Stromal cell of bone marrow (primary cell): Measurements from ENCODE around the gene EML6.

Experiments used
- DNase-seq: peaks from one replicate; pipeline ENCODE4 v3.0.0-alpha.2; 2012; ENCODE audit warnings: low read depth

EML6 gene

GRCh38 chr2:55000341-55000740 lies 276.9 kb downstream of the EML6 start:
- DNase-seq = no peak

DNA sequence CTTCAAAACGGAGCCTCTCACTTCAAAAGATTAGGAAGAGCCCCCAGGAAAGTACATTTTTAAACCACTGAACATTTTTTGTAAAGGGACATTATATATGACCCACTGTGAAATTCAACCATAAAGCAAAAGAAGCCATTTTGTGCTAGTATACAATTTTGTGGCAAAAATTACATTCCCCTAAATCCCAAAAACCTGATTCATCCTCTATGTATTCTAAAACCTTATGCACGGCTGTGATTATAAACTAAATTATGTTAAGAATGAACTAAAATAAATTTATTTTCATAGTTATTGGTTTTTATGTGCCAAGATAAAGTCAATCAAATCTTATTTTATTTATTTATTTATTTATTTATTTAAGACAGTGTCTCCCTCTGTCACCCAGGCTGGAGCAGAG lies 278.3 kb downstream of the EML6 start:
- DNase-seq = no peak

DNA sequence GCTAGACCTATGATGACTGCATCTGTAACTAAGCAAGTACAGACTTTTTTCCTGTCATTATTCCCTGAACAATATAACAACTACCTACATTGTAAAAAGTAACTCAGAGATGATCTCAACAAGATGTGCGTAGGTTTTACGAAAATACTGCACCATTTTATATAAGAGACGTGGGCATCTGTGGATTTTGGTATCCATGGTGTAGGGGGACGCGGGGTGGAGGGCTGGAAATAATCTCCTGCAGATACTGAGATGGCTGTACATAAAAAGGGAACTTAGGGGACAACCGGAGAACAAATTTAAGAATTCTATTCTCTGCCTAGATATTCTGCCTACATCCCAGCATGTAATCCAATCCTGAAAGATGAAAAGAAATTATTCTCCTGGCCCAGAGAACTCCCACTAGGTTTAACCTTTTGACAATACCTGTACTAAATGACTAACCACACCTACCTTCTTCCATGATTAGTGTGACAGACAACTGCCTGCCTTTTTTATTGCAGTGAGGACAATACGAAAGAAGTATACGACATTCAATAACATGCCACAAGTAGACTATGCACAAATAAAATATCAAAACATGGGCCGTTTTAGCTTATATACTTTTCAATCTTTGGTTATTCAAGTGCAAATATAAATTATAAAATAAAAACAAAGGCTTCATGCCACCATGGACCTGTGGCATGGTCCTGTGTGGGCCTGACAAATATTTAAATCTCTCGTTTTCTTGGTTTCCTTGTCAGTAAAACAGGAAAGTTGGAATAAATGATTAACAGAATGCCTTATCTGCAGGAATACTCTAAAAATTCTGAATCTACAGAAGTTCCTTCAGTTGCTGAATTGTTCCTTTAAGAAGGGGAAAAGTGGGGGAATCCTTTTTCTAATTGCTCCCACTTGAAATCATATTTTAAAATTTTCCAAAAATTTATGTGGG lies 280.5 kb downstream of the EML6 start:
- DNase-seq = no peak

- DNase-seq = no peak
These were observed 282.8 kb downstream of the EML6 start for GRCh38 chr2:55006306-55006705.

GRCh38 chr2:55009277-55010060 lies 286.0 kb downstream of the EML6 start:
- DNase-seq = no peak

- DNase-seq = peak; percentile 40
These were observed 286.7 kb downstream of the EML6 start for GRCh38 chr2:55010149-55010591.

DNA sequence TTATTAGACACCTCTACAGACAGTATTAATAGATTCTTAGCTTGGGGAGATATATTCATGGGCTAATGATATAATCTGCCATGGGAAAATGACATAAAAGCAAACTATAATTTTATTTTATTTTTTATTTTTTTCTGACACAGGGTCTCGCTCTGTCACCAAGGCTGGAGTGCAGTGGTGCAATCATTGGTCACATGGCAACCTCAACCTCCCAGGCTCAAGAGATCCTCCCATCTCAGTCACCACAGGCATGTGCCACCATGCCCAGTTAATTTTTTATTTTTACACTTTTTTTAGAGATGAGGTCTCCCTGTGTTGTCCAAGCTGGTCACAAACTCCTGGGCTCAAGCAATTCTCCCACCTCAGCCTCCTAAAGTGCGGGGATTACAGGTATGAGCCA lies 287.5 kb downstream of the EML6 start:
- no peak for DNase-seq

- no peak for DNase-seq
These were observed 288.6 kb downstream of the EML6 start for GRCh38 chr2:55011831-55012671.

GRCh38 chr2:55012672-55013484 lies 289.4 kb downstream of the EML6 start:
- no peak for DNase-seq

- no peak for DNase-seq
These were observed 290.5 kb downstream of the EML6 start for GRCh38 chr2:55013936-55014335.

GRCh38 chr2:55014962-55015939 lies 291.8 kb downstream of the EML6 start:
- DNase-seq = peak; percentile 73

DNA sequence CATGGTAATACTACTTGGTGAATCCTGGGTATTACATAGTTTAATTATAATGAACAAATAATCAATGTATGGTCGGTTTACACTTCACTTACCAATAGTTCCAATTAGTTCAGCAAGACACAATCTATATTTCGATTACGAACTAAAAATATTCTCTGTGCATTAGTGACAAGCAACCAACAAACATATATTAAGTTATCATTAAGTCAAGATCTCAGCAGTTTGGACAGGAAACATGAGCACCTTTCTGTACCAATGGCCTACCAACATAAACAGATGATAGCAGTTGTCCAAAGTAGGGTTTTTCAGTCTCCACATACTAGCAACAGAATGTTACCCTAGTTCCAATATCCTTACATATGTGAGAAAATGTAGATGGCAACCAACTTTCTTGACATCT lies 294.0 kb downstream of the EML6 start:
- no peak for DNase-seq

DNA sequence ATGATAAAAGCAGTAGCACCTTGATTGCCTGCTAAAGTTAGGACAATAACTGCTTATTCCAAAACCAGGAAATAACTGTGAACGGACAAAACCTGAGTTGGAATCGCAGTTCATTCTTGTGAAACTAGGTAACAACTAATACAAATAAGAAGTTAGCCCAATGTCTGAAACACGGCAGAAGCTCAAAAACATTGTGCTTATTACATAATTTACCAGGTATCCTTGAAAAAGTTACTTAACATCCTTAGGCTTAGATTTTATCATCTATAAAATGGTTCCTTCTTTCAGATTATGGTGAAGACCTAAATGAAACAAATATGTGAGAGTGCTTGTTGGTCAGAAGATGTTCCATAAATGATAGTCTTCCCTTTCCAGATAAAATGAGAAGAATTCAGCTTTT lies 294.4 kb downstream of the EML6 start:
- no peak for DNase-seq

GRCh38 chr2:55018619-55019018 lies 295.2 kb downstream of the EML6 start:
- no peak for DNase-seq

DNA sequence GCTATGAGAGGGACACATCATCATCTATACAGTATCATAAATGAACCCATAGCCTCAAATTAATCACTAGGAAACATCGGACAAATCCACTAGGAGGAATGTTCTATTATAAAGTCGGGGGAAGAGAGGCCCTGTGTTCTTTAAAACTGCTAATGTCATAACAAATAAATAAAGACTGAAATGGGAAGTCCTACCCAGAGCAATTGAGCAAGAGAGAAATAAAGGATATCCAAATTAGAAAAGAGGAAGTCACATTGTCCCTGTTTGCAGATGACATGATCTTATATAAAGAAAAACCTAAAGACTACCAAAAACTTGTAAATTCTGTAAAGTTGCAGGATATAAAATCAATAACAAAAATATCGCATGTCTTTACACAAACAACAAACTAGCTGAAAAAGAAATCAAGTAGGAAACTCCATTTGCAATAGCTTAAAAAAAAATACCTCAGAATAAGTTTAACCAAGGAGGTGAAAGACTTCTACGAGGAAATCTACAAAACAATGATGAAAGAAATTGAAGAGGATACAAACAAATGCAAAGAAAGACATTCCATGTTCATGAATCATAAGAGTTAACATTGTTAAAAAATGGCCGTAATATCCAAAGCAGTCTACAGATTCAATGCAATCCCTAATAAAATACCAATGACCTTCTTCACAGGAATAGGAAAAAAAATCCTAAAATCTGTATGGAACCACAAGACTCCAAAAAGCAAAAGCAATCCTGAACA lies 296.2 kb downstream of the EML6 start:
- DNase-seq = no peak
